ENCODE data around the gene ALKBH7.
"Not testable (repeated sequence)": the region's sequence is repeated elsewhere in the genome, so short reads cannot be mapped to it uniquely, and the experiment has no call there.

ALKBH7 gene

GRCh38 chr19:6357174-6357573 lies 15.4 kb upstream of the ALKBH7 start (continued):
- TF ChIP-seq CREB5 (CRISPR knock-in tag; IDR thresholded peaks at IDR 0.05; ENCODE audit: low read depth) (no peak), ESRRG (CRISPR knock-in tag; IDR thresholded peaks at IDR 0.05) (no peak), ZC3H10 (CRISPR knock-in tag; IDR thresholded peaks at IDR 0.05) (no peak), ARNTL (CRISPR knock-in tag; IDR thresholded peaks at IDR 0.05; ENCODE audit: borderline replicate concordance, low read depth) (no peak), OSR1 (CRISPR knock-in tag; IDR thresholded peaks at IDR 0.05) (no peak), POU6F1 (CRISPR knock-in tag; IDR thresholded peaks at IDR 0.05; ENCODE audit: borderline replicate concordance, low read depth) (no peak), ZFP3 (CRISPR knock-in tag; IDR thresholded peaks at IDR 0.05) (no peak), ZFP30 (CRISPR knock-in tag; IDR thresholded peaks at IDR 0.05) (no peak)

GRCh38 chr19:6358003-6358402 lies 14.6 kb upstream of the ALKBH7 start:
- ATAC-seq, result no peak
- TF ChIP-seq TCF4 (CRISPR knock-in tag; IDR thresholded peaks at IDR 0.05; ENCODE audit: borderline replicate concordance), result no peak
- no peak for TF ChIP-seq BACH2 (CRISPR knock-in tag; IDR thresholded peaks at IDR 0.05; ENCODE audit: borderline replicate concordance)

GRCh38 chr19:6359568-6360341 lies 12.8 kb upstream of the ALKBH7 start:
- ATAC-seq, result no peak
- TF ChIP-seq ZFP3 (CRISPR knock-in tag; IDR thresholded peaks at IDR 0.05) (peak; percentile 93), PATZ1 (CRISPR knock-in tag; IDR thresholded peaks at IDR 0.05; ENCODE audit: borderline replicate concordance) (no peak)

- not testable (repeated sequence) for ATAC-seq
Measured at GRCh38 chr19:6360445-6360844, 12.1 kb upstream of the ALKBH7 start.

GRCh38 chr19:6360857-6361216 lies 11.8 kb upstream of the ALKBH7 start:
- not testable (repeated sequence) for ATAC-seq

GRCh38 chr19:6362027-6362350 lies 10.6 kb upstream of the ALKBH7 start:
- ATAC-seq, result peak; percentile 49
- TF ChIP-seq GLIS3 (CRISPR knock-in tag; IDR thresholded peaks at IDR 0.05) (no peak), RARB (CRISPR knock-in tag; IDR thresholded peaks at IDR 0.05) (no peak), ZNF8 (CRISPR knock-in tag; IDR thresholded peaks at IDR 0.05) (no peak), OSR1 (CRISPR knock-in tag; IDR thresholded peaks at IDR 0.05) (no peak), CSDC2 (CRISPR knock-in tag; IDR thresholded peaks at IDR 0.05) (no peak), ZFP30 (CRISPR knock-in tag; IDR thresholded peaks at IDR 0.05) (no peak), ARNTL (CRISPR knock-in tag; IDR thresholded peaks at IDR 0.05; ENCODE audit: borderline replicate concordance, low read depth) (no peak), TCF4 (CRISPR knock-in tag; IDR thresholded peaks at IDR 0.05; ENCODE audit: borderline replicate concordance) (no peak), CREB5 (CRISPR knock-in tag; IDR thresholded peaks at IDR 0.05; ENCODE audit: low read depth) (no peak), POU6F1 (CRISPR knock-in tag; IDR thresholded peaks at IDR 0.05; ENCODE audit: borderline replicate concordance, low read depth) (no peak), ZC3H10 (CRISPR knock-in tag; IDR thresholded peaks at IDR 0.05) (no peak), ISL1 (CRISPR knock-in tag; IDR thresholded peaks at IDR 0.05) (no peak), ZFP3 (CRISPR knock-in tag; IDR thresholded peaks at IDR 0.05) (no peak)

Measured in SK-N-SH treated with all-trans-retinoic acid at 6 μM for 48 hours (cell line).